COR-L47 (cell line): ENCODE results near the gene FYN.

Source experiments
- DNase-seq: peaks from one replicate; lab custom pipeline; 2025; lab: John Stamatoyannopoulos, UW

Gene FYN

DNA sequence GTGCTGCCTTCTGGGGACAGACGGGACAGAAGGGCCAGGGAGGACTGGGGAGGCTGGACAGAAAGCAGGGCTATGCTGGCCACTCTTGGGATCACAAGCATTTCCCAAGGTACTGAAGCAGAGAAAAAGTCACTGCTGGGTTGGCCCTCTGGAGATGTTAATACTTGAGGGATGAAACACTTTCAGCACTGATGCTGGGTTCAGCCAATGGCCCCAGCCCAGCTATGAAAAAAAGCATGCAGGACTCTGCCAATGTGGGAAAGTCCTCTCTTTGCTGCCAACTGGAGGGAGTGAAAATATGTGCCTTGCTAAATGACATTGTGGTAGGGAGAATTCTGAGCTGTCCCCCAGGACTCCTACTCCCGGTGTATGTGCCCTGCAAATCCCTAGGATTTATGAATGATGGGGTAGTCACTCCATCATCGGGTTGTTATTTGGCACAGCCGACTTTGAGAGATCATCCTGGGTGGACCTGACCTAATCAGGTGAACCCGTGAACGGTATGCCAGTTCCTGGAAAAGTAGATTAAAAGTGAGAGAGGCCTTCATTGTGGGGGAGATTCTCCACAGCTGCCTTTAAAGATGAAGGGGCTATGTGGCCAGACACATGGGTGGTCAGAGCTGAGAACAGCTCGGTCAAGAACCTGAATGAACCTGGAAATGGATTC lies 147.7 kb downstream of the FYN start:
- no peak for DNase-seq

DNA sequence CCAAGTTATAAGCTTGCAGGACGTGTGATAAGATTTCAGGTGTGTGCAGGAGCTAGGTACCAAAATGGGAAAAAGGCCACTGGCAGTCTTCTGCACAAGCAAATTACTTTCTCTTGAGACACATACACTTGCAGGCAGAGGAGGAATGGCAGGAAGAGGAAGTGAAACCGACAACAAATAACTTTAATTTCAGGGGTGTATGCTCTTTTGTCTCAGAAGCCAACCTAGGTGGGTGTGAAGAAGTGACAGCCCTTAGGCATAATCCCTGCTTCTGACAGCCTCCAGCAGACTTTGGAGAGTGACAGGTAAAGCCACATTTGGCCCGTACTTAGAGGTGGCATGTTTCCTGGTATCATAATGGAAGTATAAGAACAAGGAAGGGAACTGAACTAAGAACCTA lies 148.7 kb downstream of the FYN start:
- no peak for DNase-seq

DNA sequence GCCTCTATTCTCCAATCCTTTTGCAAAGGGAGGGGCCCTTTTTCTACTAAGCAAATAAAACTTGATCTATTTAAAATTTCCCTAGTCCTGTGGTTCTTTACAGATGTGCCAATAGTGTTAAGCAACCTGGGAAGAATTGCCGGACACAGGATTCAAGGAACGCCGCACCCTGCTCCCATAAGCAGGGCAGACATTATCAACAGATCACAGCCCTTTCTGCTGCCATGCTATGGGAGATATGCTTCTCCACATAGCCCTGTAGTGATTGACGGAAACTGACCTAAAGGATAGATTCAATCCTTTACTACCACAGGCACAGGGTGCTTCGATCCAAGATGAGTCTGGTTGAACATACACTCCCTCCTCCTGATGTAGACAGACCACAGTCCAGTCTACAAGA lies 149.2 kb downstream of the FYN start:
- no peak for DNase-seq

DNA sequence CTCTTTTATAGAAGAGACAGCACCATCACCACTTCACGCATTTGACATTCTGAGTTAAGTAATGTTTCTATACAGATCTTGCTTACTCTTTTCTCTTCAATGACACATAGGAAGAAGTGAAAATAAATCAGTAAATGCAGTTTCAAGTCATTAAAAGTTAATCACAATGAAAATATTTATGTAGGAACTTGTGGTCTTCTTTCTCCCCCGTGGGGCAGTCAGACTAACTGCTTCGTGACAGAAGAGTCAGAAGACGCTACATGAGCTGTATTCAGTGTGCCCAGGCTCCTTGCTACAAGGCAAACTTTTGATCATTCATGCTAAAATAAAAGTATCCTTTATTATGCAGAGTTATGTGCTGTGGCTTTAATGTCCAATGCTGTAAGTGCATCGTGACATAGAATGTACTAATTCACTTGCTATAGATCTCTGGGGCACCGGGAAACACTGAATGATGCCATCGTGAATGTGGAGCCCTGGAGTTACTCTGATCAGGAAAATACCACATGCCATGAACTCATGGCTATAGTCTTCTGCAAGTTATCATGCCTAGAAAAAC lies 149.8 kb downstream of the FYN start:
- DNase-seq, result no peak

DNA sequence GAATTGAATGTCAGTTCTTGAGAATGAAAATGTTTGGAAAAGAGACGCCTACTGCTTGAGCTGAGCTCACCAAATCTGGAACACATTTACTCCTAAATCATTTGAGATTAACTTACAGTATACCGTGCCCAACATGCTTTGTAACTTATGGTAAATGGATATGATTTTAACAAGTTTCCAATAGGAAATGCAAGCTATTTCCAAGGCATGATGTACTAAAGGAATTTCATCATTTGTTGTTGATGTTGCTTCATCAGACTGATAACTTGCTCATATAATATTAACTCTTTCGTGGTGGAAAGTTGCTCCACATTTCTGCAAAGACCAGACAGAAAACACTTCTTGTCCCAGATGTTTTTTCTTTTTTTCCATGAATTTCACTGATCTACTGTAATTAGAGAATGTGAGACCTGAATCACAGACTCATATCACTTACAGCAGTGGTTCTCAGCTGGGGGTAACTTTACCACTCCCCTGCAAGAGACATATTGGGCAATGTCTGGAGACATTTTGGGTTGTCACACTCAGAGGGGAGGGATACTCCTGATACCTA lies 151.0 kb downstream of the FYN start:
- no peak for DNase-seq

DNA sequence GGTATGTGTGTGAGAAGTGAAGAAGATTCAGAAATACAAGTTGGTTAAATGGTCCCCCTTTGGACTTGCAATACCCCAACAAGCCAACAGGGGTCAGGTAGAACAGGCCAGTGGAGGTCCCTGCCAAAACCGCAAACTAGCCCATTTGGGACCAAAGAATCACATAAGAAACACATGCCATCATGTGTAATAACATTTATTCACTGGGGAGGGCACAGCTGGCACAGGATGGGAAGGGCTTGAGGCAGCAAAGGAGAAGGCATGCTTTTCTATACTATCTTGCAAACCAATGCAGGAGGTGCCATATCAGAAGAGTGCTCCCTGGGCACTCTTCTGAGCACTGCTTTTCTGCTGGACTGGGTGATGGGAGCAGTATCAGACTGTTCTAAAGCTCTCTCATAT lies 151.5 kb downstream of the FYN start:
- DNase-seq, result no peak

DNA sequence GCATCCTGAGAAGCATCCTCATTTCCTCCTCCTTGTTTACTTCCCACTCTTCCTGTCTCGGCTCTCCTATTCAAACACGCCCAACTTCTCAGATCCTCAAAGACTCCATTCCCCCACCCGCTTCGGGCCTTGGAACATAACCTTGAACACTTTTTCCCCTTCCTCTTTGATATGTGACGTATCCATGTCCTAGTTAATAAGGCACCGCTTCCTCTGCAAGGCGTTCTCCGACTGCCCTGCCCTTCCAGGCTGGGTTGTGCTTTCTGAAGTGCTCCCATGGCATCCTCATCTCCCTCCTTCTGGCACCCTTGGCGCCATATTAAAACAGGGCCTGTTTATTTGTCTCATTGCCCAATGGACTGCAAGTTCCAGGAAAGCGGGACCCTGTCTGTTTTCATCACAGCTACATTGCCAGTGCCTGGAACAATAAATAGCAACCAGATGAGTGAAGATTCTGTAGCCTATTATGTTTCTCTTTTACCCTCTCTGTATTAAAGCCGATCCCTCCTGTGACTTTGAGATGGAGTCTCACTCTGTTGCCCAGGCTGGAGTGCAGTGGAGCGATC lies 152.2 kb downstream of the FYN start:
- no peak for DNase-seq

DNA sequence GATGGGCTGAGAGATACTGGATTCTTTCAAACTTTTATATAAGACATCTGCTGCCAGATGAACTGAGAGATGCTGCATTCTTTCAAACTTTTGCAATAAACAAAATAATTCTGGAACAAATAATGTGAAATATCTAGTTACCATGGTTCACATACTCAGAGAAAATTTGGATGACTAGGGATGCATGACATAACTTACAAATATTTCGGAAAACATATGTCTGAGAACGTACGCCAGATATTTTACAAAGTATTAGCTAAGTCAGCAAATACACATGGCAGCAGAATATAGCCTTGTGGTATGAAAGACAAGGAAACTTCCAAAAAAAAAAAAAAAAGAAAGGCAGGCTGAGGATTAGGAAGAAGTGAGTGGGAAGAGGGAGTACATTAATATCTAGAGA lies 154.3 kb downstream of the FYN start:
- DNase-seq, result no peak

DNA sequence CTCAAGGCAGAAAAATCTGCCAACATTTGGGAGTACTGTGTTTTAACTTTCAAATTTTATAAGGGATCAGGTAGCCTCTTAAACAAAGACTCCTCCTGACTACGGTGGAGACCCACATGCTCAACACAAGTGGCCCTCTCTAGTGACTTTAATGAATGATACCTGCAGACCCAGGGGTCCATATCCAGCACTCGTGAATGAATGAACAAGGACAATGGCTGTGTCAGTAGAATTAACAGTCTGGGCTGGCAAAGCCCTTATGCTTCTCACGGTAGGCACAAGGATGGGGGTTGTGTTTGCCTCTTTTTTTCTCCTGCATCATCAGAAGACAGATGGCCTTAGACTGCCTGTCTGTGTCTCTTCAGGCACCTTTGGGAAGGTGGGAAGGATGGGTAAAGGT lies 154.9 kb downstream of the FYN start:
- DNase-seq, result no peak

DNA sequence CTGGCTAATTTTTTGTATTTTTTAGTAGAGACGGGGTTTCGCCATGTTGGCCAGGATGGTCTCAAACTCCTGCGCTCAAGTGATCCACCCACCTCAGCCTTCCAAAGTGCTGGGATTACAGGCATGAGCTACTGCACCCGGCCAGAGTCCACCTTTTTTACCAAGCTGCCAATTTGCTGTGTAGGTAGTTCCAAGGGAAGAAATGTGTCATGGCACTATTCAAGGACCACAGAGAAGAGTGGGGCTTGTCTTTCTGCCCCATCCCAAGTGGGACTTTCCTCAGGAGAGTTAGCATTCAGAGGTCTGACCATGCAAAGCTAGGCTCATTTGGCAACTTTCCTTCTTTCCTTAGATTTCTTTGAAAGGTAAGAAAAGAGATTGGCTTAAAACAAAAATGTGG lies 155.6 kb downstream of the FYN start:
- no peak for DNase-seq

DNA sequence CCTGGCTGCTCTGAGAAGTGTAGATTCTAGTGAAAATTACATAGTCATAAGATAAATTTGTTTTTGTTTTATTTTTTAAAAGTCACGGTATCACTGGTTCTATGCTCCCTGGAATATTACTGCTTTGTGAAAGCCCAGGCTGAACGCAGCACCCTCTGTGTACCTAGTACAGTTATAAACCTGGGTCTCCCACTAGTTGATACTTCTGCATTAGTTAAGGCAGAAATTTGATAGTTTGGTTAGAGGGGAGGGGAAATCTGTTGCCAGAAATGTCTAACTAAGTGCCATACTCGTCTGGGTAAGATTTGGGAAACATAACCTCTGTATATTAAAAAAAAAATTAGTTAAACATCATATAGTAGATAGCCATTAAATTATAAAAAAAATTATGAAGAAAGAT lies 156.9 kb downstream of the FYN start:
- no peak for DNase-seq

DNA sequence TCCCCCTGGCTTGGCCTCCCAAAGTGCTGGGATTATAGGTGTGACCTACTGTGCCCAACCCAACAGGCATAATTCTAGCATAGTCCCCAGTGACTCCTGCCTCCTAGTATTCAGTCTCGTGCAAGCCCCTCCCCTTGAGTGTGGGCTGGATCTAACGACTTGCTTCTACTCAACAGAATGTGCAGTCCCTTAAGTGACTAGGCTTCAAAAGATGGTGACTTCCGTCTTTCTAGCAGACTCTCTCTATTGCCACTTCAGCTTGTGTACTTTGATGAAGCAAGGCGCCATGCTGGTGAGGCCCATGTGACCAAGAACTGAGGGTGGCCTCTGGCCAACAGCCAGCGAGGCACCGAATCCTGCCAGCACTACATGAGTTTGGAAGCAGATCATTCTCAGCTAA lies 157.9 kb downstream of the FYN start:
- no peak for DNase-seq

DNA sequence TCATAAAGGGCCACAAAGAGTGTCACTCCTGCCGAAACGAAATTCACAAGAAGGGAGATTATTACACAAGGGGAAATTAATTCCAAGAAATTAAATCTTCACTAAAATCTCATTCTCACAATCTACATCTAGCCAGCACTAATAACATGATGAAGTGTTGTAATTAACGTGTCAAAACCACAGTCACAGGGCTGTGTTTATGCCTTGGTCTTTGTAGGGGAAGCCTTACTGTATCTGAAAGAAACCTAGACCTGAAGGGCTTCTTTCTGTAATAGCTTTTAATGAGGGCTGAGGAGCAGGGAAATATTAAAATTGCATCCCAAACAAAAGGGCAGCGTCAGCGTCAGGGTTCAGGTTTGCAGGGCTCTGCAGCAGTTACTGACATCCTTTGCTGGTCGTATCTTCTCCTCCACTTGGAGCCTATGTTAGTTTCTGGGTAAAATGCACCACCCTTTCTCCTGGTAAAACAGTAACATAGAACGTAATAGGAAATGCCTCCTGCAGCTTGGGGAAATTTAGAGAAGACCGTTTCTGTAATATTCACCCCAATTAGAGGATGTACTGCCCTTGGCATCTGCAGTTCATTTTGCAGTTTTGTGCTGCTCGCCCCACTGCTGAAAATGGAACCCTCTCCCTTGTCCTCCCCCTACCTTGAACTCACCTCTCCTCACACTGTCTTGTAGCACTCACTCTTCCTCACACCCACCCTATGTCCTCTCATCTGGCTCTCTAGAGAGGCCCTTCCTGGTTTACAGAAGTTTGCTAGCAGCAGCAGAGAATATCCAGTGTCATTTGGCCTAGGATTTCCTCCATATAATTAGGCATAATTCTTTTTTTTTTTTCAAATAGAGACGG lies 158.6 kb downstream of the FYN start:
- DNase-seq, result no peak

DNA sequence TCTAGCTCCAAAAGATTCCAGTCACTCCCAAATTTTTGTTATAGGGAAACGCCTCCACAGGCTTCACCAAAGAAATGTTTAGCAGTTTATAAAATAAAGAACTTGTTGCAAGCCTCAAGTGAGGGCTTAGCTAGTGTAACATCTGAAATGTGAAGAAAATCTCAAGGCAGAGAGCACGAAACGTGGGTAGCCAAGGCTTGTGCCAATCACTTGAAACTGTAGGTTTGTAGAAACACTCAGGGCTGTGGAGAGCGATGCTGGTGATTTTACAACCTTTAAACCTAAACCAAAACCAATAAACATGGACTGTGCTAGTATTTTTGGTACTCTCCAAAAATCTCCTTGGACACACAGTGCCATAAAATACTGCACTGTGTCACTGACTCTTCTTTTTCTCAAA lies 159.4 kb downstream of the FYN start:
- no peak for DNase-seq

DNA sequence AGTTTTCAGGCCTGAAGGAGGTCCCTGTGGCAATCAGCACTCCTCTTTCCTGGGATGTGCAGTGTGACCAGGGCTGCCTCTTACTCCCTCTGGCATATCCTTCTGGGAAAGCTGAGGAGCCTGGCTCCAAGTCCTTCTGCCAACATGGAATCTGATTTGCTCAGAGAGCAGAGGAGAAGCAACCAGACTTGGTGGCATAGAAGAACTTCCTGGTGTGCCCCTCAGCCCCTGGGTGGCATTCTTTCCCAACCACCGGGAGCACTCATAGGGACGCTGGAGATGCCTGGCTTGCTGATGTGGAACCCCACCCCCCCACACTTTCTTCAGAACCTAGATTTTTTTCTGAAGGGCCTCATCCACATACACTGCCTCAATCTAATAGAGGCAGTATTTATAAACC lies 160.0 kb downstream of the FYN start:
- DNase-seq, result no peak

DNA sequence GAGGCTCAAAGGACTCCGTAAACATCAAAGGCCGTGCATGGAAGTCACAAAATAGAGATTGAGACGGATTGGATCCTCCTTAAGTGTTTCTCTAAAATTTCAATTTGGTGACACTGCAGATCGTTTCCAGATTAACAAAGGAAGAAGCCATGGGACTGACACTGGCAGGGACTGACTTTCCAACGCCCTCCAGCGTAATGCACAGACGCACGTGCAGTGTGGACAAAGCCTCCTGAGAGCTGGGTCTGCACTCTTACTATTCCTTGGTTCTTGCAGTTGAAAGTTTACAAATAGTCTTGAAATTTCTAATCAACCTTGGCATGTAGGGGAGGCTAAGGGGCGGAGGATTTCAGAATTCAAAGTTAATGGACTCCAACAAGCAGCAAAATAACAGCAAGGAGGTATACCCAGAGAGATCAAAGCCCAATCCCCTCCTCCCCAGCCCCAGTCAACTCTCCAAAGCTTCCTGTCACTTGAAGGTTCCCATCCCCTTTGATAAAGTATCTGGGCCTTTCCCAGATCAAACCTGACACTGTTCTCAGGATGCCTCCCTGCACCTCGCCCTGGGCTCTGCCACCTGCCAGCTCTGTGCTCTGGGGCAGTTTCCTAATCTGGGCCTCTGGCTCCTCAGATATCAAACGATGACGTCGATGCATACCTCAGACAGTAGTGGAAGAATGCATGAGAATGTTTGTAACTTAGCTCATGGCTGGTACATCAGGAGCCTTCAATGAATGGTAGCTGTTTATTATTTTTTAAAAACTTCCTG lies 161.1 kb downstream of the FYN start:
- DNase-seq, result no peak

DNA sequence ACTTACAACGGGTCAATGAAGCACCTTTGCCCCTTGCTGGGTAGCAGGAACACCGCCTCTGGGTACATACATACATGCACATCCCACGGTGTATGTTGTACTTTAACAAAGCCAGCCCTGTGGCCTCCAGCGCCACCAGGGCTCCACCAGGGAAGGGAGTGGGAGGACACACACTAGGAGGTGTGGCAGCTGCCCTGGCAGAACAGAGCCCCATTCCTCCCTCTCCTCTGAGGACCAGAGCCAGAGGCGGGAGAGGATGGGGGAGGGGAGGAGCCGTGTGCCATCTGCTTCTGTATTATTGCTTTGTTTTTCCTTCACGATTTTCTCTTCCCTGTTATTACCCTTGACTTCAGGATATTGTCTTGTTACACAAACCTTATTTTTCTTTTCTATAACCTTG lies 161.8 kb downstream of the FYN start:
- peak; percentile 40 for DNase-seq

DNA sequence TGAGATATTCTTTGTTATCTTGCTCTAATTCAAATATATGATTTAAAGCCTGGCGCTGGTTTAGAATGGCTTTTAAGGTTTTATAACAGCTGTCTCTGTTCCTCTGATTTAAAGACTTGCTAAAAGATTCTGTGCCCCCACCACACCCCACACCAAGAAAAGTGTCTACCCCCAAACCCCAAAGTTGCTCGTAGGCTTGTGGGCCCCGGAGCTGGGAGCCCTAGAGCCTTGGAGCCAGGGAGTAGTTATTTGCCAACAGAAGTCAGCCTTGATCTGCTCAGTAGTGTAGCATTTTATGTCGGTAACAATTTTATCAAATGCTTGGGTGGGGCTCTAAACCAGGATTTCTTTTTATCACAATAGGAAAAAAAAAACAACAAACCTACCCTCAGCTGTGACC lies 162.3 kb downstream of the FYN start:
- no peak for DNase-seq

DNA sequence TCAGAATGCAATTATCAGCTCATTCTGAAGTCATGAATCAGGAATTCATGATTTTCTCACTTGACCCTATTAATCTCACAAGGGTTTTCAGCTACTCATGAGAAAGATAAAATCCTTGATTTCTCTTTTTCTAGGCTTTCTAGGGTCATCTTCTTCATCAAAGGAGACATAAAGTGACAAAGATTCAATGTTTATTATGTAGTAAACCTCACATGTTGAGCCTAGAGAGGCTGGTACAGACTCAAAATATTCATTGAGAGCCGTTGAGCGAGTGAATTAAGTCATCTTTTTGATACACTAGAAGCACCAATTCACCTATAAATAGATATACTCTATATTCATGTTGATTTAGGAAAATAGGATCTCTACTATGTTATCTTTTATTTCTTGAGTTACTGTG lies 162.8 kb downstream of the FYN start:
- DNase-seq, result no peak

DNA sequence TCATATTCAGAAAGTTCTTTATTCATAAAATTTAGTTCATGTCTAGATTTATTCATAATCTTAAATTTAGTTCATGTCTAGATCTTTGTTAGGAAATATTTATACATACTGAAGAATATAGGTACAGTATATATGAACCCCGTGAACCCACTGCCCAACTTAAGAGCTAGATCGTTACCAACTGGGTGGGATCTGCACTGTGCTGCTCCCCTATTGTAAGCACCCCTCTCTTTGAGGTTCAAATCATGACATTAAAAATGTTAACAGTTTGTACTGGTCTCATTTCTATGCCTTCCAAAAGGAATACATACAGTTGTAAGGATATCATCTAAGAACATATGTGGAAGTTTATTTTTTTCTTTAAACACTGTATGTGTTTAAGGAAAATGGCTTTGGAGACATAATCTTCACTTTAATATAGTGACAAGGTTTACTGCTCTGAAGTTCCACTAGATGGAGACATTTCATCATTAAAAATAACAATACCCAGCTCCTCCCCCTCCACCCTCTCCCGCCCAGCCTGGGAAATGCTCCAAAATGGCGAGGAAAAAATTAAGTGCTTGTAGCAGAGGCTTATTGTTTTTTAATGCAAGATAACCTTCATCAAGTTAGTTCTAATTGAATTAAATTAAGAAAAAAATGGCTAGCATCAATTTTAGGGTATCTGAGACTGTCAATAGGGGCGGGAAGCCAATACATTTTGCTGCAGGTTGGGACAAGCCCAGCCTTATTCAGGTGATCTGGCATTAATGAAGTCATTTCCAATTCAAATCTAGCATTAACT lies 163.4 kb downstream of the FYN start:
- DNase-seq, result peak; percentile 19

DNA sequence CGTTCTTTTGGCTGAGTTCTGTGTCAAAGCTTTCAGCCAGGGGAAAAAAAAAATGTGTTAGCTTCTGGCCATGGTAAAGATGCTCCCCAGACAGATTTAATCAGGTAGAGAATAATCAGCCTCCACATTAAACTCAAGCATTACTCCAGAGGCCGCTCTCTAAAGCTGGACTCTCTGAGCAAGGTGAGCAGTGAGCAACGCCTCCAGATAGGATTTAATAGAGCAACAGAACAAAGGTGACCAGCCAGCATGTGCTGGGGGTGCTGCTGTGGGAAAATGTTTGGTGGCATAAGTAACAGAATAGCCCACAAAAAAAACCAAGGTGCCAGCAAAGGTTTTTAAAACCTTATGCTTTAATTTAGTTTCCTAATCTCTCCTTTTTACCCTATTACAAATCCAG lies 164.1 kb downstream of the FYN start:
- DNase-seq, result no peak
